HG03439 (cell line): ENCODE results near the gene MCF2L.

Experiments
- ATAC-seq: cut with Tn5 transposase; IDR thresholded peaks from one replicate; pipeline ENCODE4 v1.9.1; 2021; ENCODE audit warnings: mild to moderate bottlenecking, moderate library complexity; ENCODE audit not compliant: unreplicated experiment

MCF2L gene

GRCh38 chr13:112962911-112963625 lies 5.9 kb upstream of the MCF2L start:
- no peak for ATAC-seq

GRCh38 chr13:112963641-112964040 lies 5.4 kb upstream of the MCF2L start:
- ATAC-seq = no peak

- ATAC-seq = no peak
Observed at GRCh38 chr13:112964971-112965492, 4.0 kb upstream of the MCF2L start.

- no peak for ATAC-seq
Observed at GRCh38 chr13:112965573-112966115, 3.4 kb upstream of the MCF2L start.

- ATAC-seq = no peak
Observed at GRCh38 chr13:112966776-112967175, 2.2 kb upstream of the MCF2L start.

- ATAC-seq = no peak
Observed at GRCh38 chr13:112967686-112968379, 1.2 kb upstream of the MCF2L start.

- no peak for ATAC-seq
Observed at GRCh38 chr13:112968380-112968909, 569 bp upstream of the MCF2L start.

GRCh38 chr13:112969692-112970338 lies 801 bp downstream of the MCF2L start:
- no peak for ATAC-seq

- no peak for ATAC-seq
Observed at GRCh38 chr13:112970552-112971287, 1.7 kb downstream of the MCF2L start.

- no peak for ATAC-seq
Observed at GRCh38 chr13:112971288-112971643, 2.3 kb downstream of the MCF2L start.

GRCh38 chr13:112972258-112972657 lies 3.2 kb downstream of the MCF2L start:
- ATAC-seq = no peak

- ATAC-seq = no peak
Observed at GRCh38 chr13:112972867-112973576, 4.0 kb downstream of the MCF2L start.

- ATAC-seq = no peak
Observed at GRCh38 chr13:112973577-112973951, 4.5 kb downstream of the MCF2L start.

- no peak for ATAC-seq
Observed at GRCh38 chr13:112974125-112974524, 5.1 kb downstream of the MCF2L start.

GRCh38 chr13:112974671-112975070 lies 5.7 kb downstream of the MCF2L start:
- ATAC-seq = no peak

- ATAC-seq = no peak
Observed at GRCh38 chr13:112975401-112975939, 6.5 kb downstream of the MCF2L start.

GRCh38 chr13:112976526-112976925 lies 7.5 kb downstream of the MCF2L start:
- no peak for ATAC-seq

GRCh38 chr13:112977091-112977490 lies 8.1 kb downstream of the MCF2L start:
- no peak for ATAC-seq

- ATAC-seq = no peak
Observed at GRCh38 chr13:112977525-112977924, 8.5 kb downstream of the MCF2L start.
